ENCODE results near the gene PPM1G.

The PPM1G gene

GRCh38 chr2:27398962-27399361 lies 10.4 kb downstream of the PPM1G start:
- CTCF ChIA-PET, result no interaction called here
- DNase-seq (ENCODE audit: extremely low spot score), result no peak
- no peak for TF ChIP-seq FOXK2 (IDR thresholded peaks at IDR 0.05)
- POLR2A ChIA-PET, result interaction anchor here (2.3 kb wide), 1 partner anchor 10 kb away, joined by 9 read pairs; the partner anchor contains the start of gene PPM1G

- ChIA-PET CTCF (no interaction called here), POLR2A (no interaction called here)
- TF ChIP-seq PKNOX1 (IDR thresholded peaks at IDR 0.05) (no peak), FOXA1 (IDR thresholded peaks at IDR 0.05) (no peak), TARDBP (IDR thresholded peaks at IDR 0.05) (no peak)
- no peak for DNase-seq (ENCODE audit: extremely low spot score)
Measured at GRCh38 chr2:27393225-27393624, 16.2 kb downstream of the PPM1G start.

GRCh38 chr2:27390822-27391679 lies 18.3 kb downstream of the PPM1G start:
- DNase-seq (ENCODE audit: extremely low spot score), result no peak
- CTCF ChIA-PET, result no interaction called here
- no peak for TF ChIP-seq LEF1 (IDR thresholded peaks at IDR 0.05; ENCODE audit: borderline replicate concordance)
- POLR2A ChIA-PET, result interaction anchor here (0.7 kb wide), 1 partner anchor 11 kb away, joined by 4 read pairs; the partner anchor contains the start of gene ZNF513

- ChIA-PET POLR2A (interaction anchor here (0.7 to 3.0 kb wide), 4 partner anchors 10 to 46 kb away, joined by 3 to 20 read pairs (median 14); partner anchors contain the start of genes NRBP1, PPM1G and SNX17), CTCF (no interaction called here)
- TF ChIP-seq LEF1 (IDR thresholded peaks at IDR 0.05; ENCODE audit: borderline replicate concordance), result no peak
- TF ChIP-seq FOXA1 (IDR thresholded peaks at IDR 0.05), result no peak
- no peak for TF ChIP-seq SP1 (IDR thresholded peaks at IDR 0.05)
- TF ChIP-seq ELF4 (IDR thresholded peaks at IDR 0.05), result no peak
- no peak for TF ChIP-seq HDGF (IDR thresholded peaks at IDR 0.05; ENCODE audit: borderline replicate concordance)
- no peak for TF ChIP-seq PKNOX1 (IDR thresholded peaks at IDR 0.05)
- TF ChIP-seq SUZ12 (IDR thresholded peaks at IDR 0.05), result no peak
- no peak for TF ChIP-seq BHLHE40 (IDR thresholded peaks at IDR 0.05; ENCODE audit: borderline replicate concordance)
- no peak for TF ChIP-seq ARNT (IDR thresholded peaks at IDR 0.05)
- TF ChIP-seq FOXK2 (IDR thresholded peaks at IDR 0.05), result no peak
- no peak for TF ChIP-seq ZNF384 (IDR thresholded peaks at IDR 0.05)
- TF ChIP-seq FOXM1 (IDR thresholded peaks at IDR 0.05; ENCODE audit: borderline replicate concordance), result no peak
- no peak for TF ChIP-seq NFRKB (IDR thresholded peaks at IDR 0.05)
- no peak for TF ChIP-seq L3MBTL2 (conservative IDR thresholded peaks at IDR 0.05)
- no peak for TF ChIP-seq CTBP1 (IDR thresholded peaks at IDR 0.05; ENCODE audit: borderline replicate concordance)
- TF ChIP-seq TARDBP (IDR thresholded peaks at IDR 0.05), result no peak
- DNase-seq (ENCODE audit: extremely low spot score), result no peak
Measured at GRCh38 chr2:27381577-27382181, 27.7 kb downstream of the PPM1G start.

- peak; percentile 91 for DNase-seq (ENCODE audit: extremely low spot score)
- ChIA-PET POLR2A (interaction anchor here (0.6 to 3.0 kb wide), 10 partner anchors 10 to 283 kb away, joined by 3 to 20 read pairs (median 4); partner anchors contain the start of genes EIF2B4, NRBP1, PPM1G and SLC4A1AP), CTCF (interaction anchor here (0.7 to 1.1 kb wide), 2 partner anchors 11 to 101 kb away, joined by 3 read pairs; no protein-coding TSS in a partner anchor)
- TF ChIP-seq L3MBTL2 (conservative IDR thresholded peaks at IDR 0.05), result peak; percentile 40
- TF ChIP-seq ELF4 (IDR thresholded peaks at IDR 0.05), result peak; percentile 39; the same call in 1 of the 2 replicates
- peak; percentile 59; the same call in 1 of the 2 replicates for TF ChIP-seq FOXM1 (IDR thresholded peaks at IDR 0.05; ENCODE audit: borderline replicate concordance)
- no peak for TF ChIP-seq PKNOX1 (IDR thresholded peaks at IDR 0.05)
Measured at GRCh38 chr2:27380626-27381545, 28.5 kb downstream of the PPM1G start, which contains the start of gene ZNF513. Gene ZNF513, minus strand, starts transcription at chr2:27380734. Its CDS starts 208 bp downstream, at chr2:27380526.
